Fibroblast of the aortic adventitia (primary cell): ENCODE measurements around the gene TUBB4B. TPM values are rescaled to one million over a fixed set of nuclear protein-coding genes. Genes with fewer than 3 reads are reported as not detected.
"Not testable (repeated sequence)": the region's sequence is repeated elsewhere in the genome, so short reads cannot be mapped to it uniquely, and the experiment has no call there.

ENCODE experiments used
- DNase-seq: peaks from one replicate; pipeline ENCODE4 v3.0.0-alpha.2; 2010; ENCODE audit warnings: low read depth
- H3K4me3 ChIP-seq: 2 replicates; pipeline ENCODE4 v1.5.1; 2011; ENCODE audit warnings: low read depth, mild to moderate bottlenecking, control low read depth, low read length, moderate library complexity
- CTCF ChIP-seq: IDR thresholded peaks from 2 replicates; pipeline ENCODE4 v1.5.1; 2011; ENCODE audit warnings: mild to moderate bottlenecking, low read length, control low read depth, inconsistent platforms; ENCODE audit not compliant: insufficient read depth
- total RNA-seq: library from RNA; depleted of rRNA; stranded (reverse); fragments of >200 nt; gene quantifications from 2 replicates; pipeline ENCODE4 v1.2.3, GENCODE V29; 2012; ENCODE audit warnings: low replicate concordance

Gene TUBB4B
- total RNA-seq, 1 donor: 195 TPM

DNA sequence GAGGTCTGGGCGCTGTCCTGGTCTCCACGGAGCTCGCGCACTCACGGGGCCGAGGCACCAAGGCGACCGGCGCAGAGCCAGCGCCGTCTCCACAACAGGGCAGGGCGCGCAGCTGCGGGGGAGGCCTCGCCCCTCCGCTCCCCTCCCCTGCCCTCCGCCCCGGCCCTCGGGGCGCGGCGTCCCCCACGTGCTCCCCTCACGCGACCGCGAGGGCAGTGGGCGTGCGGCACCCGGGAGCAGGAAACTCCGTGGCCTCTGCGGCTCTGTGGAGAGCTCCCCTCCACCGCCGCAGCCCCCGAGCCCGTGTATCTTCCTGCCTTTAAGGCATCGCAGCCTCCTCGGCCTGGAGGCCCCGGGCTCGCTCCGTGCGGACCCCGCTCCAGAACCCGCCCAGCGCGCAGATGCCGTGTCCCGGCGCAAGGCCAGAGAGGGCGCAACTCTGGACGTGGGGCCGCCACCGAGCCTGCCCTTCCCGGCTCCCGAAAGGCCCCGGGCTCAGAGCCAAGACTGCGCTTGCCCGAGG is 708 bp upstream of the TUBB4B start:
- peak overlapping the region; percentile 72 for H3K4me3 ChIP-seq
- peak; percentile 71 for DNase-seq
- TF ChIP-seq CTCF: no peak

- no peak for TF ChIP-seq CTCF
- peak; percentile 37 for DNase-seq
- peak overlapping the region; percentile 82 for H3K4me3 ChIP-seq
These were observed 592 bp downstream of the TUBB4B start for GRCh38 chr9:137241490-137242268.

DNA sequence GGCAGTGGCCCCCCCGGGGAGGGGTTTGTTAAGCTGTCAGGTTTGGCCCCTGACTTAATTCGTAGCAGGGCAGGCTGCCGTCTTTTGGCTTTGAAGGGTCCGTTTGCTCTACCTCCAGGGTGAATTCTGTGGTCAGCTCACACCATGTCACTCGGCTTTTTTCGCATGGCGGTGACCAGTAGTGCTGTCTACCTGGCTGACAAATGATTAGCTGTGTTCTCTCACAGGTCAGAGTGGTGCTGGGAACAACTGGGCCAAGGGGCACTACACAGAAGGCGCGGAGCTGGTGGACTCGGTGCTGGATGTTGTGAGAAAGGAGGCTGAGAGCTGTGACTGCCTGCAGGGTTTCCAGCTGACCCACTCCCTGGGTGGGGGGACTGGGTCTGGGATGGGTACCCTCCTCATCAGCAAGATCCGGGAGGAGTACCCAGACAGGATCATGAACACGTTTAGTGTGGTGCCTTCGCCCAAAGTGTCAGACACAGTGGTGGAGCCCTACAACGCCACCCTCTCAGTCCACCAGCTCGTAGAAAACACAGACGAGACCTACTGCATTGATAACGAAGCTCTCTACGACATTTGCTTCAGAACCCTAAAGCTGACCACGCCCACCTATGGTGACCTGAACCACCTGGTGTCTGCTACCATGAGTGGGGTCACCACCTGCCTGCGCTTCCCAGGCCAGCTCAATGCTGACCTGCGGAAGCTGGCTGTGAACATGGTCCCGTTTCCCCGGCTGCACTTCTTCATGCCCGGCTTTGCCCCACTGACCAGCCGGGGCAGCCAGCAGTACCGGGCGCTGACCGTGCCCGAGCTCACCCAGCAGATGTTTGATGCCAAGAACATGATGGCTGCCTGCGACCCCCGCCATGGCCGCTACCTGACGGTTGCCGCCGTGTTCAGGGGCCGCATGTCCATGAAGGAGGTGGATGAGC is 1.4 kb downstream of the TUBB4B start:
- no peak for DNase-seq
- H3K4me3 ChIP-seq: peak overlapping the region; percentile 82
- no peak for TF ChIP-seq CTCF

DNA sequence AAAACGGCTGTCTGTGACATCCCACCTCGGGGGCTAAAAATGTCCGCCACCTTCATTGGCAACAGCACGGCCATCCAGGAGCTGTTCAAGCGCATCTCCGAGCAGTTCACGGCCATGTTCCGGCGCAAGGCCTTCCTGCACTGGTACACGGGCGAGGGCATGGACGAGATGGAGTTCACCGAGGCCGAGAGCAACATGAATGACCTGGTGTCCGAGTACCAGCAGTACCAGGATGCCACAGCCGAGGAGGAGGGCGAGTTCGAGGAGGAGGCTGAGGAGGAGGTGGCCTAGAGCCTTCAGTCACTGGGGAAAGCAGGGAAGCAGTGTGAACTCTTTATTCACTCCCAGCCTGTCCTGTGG is 2.2 kb downstream of the TUBB4B start:
- not testable (repeated sequence) for DNase-seq
- H3K4me3 ChIP-seq: peak overlapping the region; percentile 37

DNA sequence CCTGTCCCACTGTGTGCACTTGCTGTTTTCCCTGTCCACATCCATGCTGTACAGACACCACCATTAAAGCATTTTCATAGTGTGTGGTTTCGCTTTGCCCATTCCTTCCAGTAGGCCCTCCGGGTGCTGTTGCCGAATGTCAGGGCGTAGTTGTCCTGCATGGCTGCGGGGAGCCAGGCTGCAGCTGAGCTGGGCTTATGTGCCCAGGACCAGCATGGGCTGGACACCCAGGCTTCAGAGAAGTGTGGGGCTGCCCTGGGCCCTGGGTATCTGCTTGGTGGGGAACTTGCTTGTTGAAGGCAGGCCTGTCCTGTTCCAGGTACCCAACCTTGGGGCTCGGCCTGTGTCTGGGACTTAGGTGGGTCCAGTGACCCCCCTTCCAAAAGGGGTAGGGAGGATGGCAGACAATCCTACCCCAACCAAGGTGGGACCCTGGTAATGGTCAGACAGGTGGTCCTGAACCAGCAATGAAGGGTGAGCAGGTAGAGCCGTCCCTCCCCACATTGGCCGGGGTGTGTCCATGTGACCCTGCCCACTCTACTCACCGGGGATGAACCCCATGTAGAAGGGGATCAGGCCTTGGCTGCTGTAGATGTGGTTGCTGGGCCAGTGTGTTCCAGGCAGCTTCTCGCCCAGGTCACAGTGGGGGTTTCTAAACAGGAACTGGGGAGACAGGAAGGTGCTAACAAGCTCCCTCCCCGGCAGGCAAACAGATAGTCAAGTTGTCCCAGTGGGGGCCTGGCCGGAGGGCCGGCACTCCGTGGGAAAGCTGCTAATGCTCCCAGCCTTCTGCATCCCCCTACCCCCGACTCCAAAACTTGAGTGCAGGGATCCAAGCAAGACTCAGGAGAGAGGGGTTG is 2.8 kb downstream of the TUBB4B start:
- DNase-seq: no peak
- TF ChIP-seq CTCF: no peak
- H3K4me3 ChIP-seq: peak overlapping the region; percentile 37

GRCh38 chr9:137244486-137245449 is 3.7 kb downstream of the TUBB4B start:
- H3K4me3 ChIP-seq: no peak overlapping the region
- no peak for TF ChIP-seq CTCF
- DNase-seq: no peak
